HG03520 (cell line): ENCODE data around the gene MRPL14.

Source experiments
- ATAC-seq: cut with Tn5 transposase; IDR thresholded peaks from one replicate; pipeline ENCODE4 v1.9.1; 2021; ENCODE audit warnings: mild to moderate bottlenecking, moderate library complexity; ENCODE audit not compliant: unreplicated experiment

The MRPL14 gene

DNA sequence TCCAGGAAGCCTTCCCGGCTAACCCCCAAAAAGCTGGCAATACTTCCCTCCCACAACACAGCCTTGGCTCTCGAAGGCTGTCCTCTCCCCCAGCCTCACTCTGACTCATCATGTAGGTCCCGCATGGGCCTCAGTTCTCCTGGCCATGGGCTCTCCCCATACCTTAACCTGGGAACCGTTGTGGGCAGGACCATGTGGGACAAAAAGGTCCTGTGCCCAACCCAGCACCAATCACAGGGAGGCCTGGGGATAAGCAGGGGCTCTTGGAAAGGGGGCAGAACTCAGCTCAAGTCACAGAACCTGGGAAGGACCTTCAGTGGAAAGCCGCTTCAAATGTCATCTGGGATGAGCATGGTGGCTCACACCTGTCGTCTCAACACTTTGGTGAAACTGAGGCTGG lies 45.5 kb downstream of the MRPL14 start:
- ATAC-seq, result no peak

DNA sequence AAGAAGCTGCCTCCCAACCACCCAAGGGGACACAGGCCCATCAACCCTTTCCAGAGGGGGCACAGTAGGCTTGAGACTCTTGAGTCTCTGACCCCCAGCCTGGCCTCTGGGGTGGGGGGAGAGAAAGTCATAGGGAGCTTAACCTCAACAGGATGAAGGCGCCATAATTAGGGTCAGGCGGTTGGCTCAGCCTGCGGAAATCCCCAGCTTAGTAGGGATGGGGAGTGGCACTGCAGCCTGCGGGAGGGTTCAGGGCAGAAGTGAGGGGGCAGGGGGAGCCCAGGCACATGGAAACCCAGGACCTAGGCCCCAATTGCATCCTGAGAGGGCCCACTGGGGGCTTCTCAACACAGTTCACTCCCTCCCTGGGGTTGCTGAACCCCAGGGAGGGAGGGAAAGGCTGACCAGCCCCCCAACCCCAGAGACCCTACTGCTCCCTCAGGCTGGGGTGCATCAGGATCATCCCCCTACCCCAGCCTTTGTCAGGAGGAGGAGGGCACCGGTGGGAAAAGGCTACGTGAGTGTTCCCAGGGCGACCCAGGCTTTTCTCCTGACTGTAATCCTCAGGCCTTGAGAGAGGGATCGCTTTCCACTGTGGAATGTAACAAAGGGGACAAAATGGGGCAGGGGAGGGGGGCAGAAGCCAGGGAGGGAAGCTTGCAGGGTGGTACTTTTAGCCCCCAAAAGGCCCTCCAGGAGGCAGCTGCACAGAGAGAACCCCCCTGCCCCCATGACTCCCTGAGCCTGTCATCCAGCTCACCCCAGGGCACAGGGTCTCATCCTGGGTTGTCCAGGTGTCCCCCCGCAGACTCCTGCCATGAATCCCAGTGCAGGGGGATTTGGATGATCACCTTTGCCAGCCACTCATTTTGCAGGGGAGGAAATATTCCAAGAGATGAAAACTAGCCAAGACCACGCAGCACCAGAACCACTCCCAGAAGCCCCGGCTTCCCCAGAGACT lies 46.4 kb downstream of the MRPL14 start:
- ATAC-seq, result no peak

DNA sequence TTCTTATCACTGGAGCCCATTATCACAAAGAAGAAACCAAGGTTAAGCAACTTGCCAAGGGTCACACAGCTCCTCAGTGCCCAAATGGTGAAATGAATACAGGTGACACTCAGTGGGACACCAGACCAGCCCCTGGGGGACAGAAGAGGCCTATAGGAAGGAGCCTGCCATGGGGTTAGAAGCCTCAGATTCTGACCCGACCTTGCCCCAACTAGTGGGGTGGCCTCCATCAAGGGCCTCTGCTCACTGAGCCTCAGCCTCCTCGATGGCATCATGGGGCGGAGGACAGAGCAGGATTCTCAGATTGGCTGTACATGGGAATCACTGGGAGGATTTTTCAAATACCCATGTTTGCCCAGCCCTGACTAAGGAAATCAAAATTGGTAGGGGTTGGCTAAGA lies 47.6 kb downstream of the MRPL14 start:
- no peak for ATAC-seq

DNA sequence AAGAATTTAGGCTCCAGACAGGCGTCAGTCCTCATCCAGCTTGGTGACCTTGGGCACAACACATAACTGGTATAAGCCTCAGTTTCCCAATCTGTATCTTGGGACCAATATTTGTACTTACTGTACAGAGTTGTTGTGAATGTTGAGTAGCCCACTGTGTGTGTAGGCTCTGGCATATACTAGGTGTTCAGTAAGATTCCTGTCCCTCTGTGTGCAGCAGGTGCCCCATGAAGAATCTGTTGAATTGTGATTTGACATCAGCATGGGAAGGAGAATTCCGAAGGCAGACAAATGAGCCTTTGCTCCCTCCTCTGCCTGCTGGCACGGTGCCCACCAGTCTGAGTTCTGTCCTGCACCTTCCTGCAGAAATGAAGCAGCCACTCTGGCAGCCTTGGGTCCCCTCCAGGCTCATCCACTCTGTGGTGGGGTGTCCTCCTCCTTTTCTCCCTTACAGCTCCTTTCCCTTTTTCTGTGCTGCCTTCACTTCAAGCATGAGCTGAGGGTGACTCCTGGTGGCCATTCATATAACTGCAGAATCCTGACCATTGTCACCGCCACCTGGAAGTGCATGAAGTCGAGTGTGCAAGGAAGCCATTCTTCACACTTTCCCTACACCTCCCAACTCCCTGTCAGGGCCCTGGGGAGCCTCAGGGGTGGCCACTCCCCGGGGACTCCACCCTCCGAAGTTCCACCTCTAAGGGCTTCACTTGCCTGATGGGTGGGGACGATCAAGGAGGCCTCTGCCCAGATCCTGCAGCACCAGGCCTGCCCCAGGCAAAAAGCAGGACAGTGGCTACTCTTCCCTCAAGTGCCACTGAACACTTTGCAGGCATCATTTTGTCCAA lies 48.2 kb downstream of the MRPL14 start:
- no peak for ATAC-seq

DNA sequence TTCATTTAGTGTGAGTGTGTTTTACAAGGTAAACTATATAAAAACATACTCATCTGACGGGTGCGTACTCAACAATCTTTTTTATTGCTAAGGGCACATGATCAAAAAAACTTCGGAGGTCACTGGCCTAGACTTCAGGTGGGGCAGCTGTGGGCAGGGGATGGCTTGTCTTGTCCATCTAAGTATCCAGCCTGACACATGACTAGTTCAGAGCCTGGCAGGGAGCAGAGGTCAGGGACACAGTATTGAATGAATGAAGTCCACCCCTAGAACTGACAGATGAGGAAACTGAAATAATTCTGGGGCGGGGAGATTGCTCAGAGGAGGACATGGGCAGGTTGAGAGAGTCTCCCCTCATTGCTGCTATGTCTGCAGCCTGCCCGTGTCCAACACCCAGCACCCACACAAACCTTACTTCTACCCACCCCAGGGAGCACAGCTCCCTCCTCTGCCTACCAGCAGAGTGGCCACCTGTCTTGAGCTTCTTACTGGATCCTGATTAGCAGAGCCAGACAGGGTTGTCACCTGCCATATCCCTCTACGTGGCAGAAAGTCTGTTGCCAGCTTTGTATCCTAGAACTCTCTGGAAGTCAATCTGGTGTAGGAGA lies 48.9 kb downstream of the MRPL14 start:
- ATAC-seq, result no peak

- no peak for ATAC-seq
These were observed 49.9 kb downstream of the MRPL14 start for GRCh38 chr6:44077214-44077946.

GRCh38 chr6:44076356-44077213 lies 50.7 kb downstream of the MRPL14 start:
- ATAC-seq, result no peak

GRCh38 chr6:44075647-44076355 lies 51.5 kb downstream of the MRPL14 start:
- no peak for ATAC-seq

DNA sequence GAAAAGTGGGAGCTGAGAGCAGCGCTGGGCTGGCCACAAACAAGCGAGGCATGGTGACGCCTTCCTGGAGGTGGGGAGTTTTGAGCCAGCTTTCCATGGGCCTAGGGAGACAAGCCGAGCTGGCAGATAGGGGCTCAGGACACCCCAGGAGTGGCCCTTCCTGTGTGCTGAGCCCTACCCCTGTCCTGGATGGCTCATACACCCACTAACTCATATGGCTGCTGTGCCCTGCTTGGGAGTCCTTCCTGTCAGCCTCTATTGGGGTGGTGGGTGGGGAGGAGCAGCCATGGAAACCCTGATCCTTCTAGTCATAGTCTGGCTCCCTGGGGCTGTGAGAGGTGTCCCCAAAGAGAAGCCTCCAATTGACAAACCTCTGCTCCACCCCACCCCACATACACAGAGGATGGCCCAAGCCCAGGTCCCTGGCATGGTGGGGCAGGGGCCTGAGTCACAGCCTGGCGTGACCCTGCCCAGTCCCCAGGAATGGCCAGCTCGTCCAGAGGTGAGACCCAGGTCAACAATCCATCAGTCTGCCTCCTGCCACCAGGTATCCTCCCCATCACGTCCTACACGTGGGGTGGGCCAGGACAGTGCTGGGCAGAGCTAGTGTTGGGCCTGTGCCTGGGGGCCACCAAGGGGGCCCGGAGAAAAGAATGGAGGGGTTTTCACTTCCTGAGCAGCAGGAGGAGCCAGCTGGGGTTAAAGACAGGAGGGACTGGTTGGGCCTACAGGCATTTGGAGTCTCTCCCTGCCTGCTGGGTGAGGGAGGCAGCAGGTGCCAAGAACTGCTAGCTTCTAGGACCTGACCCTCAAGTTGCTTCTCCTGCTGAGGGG lies 52.2 kb downstream of the MRPL14 start:
- ATAC-seq, result no peak

DNA sequence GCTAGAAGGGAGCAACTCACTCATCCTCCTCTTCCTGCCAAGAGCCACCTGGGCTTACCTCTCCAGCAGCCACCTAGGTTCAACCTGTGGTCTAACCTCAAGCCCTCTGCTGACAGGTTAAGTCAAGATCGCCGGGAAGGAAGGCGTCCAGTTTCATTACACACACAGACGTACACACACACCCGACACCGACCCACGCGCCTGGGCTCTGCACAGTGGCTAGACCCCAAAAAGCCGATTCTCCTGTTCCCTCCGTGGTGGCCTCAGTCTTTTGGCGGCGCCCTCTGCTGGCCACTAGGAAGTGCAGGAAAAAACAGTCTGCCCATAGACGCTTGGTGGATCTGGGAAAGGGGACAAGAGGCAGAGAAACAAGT lies 52.8 kb downstream of the MRPL14 start:
- peak; percentile 32 for ATAC-seq

- no peak for ATAC-seq
These were observed 53.4 kb downstream of the MRPL14 start for GRCh38 chr6:44073612-44074438.

DNA sequence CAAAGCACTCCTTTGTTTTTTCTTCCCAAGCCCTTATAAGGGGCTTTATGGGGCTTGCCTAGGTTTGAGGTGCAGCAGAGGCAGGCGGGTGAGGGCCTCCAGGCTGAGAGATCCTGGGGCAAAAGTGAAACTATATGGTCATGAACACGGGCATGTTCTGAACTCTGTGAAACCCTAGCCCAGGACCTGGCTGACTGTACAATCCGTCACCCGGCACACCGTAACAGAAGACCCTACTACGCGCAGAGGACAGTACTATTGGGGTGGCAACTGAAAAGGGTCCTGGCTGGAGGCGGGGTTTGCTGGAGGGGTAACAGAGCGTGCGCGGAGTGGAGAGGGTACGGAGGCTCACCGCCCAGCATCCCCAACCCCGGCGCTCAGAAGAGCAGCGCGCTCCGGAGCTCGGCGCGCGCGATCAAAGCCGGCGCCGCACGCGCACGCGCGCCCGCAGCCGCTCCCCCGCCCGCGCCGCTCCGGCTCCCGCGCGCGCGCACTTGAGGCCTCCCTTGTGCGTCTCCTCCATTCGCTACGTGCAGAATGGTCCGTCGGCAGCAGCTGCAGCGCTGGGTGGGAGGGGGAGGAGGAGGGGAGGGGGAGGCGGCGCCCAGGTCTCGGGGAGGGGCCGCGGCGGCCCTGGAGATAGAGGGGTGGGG lies 54.2 kb downstream of the MRPL14 start:
- ATAC-seq, result peak; percentile 40

DNA sequence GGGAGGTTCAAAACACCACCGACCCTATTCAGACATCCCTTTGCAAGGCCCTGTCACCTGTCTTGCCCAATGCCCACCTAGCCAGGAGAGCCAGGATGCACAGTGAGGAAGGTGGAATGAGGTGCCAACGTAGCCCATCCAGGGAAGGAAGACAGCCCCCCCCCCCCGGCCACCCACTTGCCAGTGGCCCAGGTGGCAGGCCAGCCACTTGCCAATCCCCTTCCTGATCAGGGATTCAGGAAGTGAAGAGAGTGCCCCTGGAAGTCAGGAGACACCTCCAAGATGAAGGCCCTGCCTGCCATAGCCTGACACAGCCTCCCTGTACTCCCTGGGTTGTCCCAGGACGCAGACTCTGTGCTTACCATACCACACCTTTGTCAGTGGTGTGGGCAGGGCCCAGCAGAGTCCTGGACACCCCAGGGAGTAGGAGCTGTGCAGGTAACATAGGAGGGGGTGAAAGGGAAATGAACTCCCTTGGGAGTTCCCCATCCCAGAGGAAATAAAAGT lies 54.7 kb downstream of the MRPL14 start:
- no peak for ATAC-seq

GRCh38 chr6:44071670-44072451 lies 55.4 kb downstream of the MRPL14 start:
- ATAC-seq, result no peak

GRCh38 chr6:44068607-44069296 lies 58.5 kb downstream of the MRPL14 start:
- no peak for ATAC-seq
